Activated CD4-positive, CD25-positive, alpha-beta regulatory T cell treated with anti-CD3 and anti-CD28 coated beads, Interleukin-2, amount 50 U/mL, for 24 hours (primary cell): Measurements from ENCODE around the gene IRF7.
A peak's percentile ranks its signal among the peaks of the same experiment; 100 is the strongest.
"Not testable (repeated sequence)": the region's sequence is repeated elsewhere in the genome, so short reads cannot be mapped to it uniquely, and the experiment has no call there.

ENCODE experiments used
- ATAC-seq, 2 donors: fragments of 150-1000 bp; cut with Tn5 transposase; one replicate each; pipeline ENCODE4 v1.10.0; 2021; ENCODE audit warnings: mild to moderate bottlenecking in 1 of 2, moderate library complexity in 1 of 2

The IRF7 gene

GRCh38 chr11:579830-580601 is 35.7 kb downstream of the IRF7 start:
- ATAC-seq: no peak

GRCh38 chr11:578276-579035 is 37.3 kb downstream of the IRF7 start:
- ATAC-seq: no peak

DNA sequence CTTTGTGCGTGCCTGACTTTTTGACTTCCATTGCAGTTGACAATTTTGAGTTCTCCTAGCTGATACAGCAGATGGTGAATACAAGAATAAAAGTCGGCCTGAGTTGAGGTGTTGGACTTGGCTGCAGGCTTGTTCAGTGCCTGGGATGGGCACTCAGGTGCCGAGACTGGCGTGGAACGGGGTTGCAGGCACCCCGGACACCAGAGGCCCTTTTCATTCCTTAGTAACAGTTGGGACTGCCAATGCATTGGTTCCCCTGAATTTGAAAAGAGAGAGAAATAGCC is 38.2 kb downstream of the IRF7 start:
- ATAC-seq: no peak

GRCh38 chr11:576811-577610 is 38.7 kb downstream of the IRF7 start:
- ATAC-seq: no peak

- peak; percentile 94 for ATAC-seq
Observed at GRCh38 chr11:575996-576768, 39.6 kb downstream of the IRF7 start, which contains the start of gene PHRF1. TSS of gene PHRF1 (plus strand) at chr11:576470. CDS start at chr11:581513, 5,043 bp downstream.

GRCh38 chr11:575313-575995 is 40.3 kb downstream of the IRF7 start:
- peak; percentile 33 to 42 for ATAC-seq

- no peak for ATAC-seq
Observed at GRCh38 chr11:574632-575312, 41.0 kb downstream of the IRF7 start.

- ATAC-seq: not testable (repeated sequence)
Observed at GRCh38 chr11:574031-574570, 41.6 kb downstream of the IRF7 start.

GRCh38 chr11:573146-573759 is 42.5 kb downstream of the IRF7 start:
- ATAC-seq: no peak

DNA sequence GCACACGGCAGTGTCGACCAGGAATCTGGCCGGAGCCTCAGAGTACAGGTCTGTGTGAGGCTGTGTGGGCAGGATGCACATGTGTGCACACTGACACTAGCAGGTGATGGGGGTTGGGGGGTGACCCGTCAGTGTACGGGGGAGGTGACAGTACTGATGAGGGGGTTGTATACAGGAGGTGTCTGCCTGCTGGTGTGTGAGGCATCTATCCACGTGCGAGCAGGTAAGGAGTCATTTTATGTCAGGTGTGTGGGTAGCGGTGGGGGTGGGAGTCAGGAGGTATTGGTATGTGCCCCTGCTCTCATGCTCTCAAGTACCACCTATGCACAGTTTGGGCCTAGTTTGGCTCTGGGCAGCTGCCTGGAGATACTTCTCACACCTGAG is 44.0 kb downstream of the IRF7 start:
- ATAC-seq: no peak

DNA sequence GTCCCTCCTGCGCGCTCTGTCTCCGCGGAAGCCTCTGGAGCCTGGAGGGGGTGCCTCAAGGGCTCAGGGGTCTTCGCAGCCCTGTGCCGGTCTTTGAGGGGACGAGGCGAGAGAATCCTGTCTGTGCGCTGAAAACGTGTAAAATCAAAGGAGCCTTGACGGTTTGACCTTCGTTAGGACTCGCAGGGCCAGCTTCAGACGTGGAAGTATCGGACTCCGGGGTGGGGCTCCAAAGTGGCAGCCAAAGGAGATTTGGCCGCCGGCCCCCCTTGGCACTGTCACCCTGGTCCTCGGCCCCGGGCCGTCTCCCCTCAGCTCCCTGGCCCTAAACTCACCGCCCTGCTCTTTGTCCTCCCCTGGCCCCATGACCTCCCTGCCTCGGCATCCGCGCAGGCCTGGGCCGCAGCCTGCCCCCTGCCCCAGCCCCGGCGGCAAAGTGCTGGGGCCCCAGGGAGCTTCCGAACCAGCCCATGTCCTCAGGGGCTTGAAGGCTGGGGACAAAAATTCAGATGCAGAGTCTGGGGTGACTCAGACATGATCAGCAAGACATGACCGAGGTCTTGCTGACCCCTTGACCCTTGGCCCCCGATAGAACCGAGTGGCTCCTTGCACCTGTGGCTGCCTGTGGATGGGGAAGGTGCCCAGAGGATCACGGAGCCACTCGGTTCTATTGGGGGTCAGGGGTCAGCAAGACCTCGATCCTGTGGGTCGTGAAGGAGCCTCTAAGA is 46.4 kb downstream of the IRF7 start:
- ATAC-seq: no peak

DNA sequence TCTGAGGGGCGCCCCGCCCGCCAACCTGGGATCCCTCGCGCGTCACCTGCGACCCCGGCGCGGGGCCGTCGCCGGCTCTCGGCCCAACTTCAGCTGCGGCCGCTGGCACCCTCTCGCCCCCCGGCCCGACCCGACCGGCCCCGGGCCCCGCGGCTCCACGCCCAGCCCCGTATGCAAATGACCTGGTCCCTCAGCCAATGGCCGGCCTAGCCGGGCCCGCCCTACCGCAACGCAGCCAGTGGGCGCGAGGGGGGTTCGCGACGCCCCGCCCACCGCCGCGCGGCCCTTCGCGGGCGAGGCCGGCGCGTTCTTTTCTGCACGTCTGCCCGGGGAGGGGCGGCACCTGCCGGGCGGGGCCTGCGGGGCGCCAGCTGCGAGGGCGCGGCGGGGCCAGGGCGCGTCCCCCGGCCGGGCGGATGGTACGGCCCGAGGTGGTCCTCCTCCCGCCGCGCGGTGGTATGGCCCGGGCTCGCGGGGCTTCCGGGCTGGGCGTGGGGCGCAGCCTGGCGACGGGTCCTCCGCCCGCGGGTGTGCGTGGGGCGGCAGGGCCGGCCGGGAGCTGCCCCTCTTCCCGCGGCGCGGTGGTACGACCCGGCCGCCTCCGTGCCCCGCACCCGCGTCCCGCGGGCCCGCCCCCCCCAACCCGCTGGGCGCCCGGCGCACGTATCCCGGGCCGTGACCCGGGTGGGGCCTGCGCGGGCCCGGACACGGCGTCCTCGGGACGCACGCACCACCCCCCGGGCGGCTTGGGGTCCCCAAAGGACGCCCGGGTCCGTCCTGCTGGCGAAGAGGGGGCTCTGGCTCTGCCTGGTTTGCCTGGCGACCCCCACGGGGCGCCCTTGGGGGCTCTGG is 47.2 kb downstream of the IRF7 start:
- peak; percentile 94 to 95 for ATAC-seq

- ATAC-seq: no peak
Observed at GRCh38 chr11:567629-568292, 48.0 kb downstream of the IRF7 start.

DNA sequence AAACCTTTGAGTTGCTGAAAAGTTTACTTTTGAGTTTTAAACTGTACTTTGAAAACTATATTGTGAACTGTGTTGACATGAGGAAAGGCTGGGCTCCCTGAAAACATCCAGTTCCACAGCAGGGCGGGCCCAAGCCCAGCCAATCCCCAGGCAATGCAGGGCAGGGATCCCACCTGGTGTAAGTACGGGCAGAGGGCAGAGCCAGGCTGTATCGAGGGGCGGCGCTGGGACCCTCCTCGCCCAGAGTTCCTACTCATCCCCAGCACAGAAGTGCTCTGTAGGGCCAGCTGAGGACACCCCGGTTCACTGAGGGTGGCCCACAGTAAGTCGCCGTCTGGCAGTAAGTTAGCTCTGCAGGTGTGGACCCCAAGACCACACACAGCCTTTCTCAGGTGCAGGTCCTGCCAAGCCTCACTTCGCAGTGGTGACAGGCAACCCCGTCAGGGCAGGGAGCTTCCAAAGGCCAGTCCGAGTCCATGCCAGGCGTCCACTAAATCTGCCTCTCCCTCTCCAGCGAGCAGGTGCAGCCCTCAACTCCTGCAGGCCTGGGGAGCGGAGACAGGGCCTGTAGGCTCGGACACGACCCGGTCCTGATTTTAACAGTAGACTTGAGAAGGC is 48.6 kb downstream of the IRF7 start:
- no peak for ATAC-seq

DNA sequence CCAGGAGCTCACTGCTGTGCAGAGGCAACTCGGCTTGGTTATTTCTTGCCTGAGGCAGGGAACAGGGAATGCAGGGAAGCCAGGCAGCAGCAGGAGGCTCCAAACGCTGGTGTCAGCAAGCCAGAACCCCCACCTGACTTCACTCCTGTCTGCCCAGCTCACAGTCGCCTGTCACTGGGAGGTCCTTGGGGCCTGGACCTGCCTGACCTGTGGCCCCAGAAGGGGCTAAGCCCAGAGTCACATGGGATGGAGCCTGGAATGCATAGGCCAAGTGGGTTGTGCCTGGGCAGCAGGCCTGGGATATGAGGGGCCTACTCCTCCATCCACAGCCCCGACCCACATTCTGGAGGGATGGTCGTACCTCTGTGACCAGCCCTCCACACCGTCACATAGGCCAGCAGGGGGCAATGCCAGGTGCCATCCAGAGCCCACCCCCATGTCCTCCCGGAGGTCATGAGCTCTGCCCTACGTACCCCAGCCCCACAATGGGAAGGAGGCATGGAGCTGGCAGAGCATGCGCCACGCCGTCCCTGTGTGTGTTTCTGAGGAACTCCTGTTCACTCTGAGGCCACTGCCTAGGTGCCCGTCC is 49.7 kb downstream of the IRF7 start:
- ATAC-seq: no peak

DNA sequence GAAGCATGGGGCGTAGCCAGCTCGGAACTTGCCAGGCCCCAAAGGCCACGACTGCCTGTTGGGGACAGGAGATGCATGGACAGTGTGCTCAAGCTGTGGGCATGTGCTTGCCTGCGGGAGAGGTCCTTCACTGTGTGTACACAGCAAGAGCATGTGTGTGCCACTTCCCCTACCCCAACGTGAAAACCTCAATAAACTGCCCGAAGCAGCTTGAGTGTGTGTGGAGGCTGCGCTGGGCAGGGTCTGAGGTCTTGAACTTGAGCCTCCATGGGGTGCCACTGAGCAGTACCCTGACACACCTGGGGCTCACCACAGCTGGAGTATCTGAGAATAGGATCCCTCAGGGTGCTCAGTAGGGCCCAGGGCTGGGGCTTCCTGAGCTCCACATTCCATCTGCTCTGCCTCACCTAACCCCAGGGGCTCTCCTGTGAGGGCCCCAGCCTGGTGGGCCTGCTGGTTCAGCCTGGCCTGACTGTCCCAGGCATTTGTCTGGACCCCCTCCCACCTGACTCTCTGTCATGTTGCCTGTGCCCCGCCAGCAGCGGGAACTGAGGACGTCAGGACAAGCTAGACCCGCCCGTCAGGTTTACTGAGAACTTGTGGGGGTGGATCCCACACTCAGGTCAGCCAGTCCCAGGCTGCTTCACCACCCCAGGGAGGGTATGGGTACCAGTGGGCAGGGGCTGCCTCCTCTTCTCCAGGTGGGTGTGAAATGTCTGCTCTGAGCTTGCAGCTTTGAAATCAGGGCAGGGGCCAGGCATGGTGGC is 51.8 kb downstream of the IRF7 start:
- ATAC-seq: no peak
